Measurements from ENCODE around the gene DUOX1.

Gene DUOX1

GRCh38 chr15:45198337-45199135 lies 68.7 kb downstream of the DUOX1 start:
- WGBS, result under 1% methylated on average over 40 of the region's 42 CpGs

DNA sequence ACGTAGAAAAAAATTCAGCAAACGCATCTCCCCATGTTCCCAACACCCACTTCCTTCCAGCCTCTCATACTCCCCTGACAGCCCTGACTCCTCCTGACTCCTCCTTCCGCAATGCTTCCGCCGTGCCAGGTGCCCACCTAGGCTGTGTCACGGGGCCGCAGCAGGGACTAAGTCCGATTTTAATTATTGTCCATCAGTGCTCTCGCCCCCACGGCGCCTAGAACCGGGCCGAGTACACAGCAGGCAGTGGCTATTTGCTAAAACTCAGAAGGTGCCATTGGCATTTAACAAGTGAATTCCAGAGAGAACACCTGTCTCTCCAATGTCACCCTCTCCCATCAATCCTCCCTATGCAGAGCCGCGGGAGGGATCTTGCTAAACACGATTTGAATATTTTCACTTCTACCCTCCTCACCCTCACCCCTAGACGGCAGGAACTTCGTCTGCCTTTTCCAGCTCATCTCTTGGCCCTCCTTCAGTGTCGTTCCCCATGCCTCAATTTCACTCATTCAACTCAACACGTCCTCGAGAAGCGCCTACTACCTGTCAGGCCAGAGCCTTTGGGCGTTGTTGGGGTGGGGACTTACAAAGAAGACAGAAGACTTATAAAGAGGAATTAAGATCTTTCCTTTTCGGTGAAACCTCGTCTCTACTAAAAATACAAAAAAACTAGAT lies 69.5 kb downstream of the DUOX1 start:
- Histone ChIP-seq H3K14ac (ENCODE audit: low read length in 2 of 2) (no peak overlapping the region), H3K4me1 (ENCODE audit: control insufficient read depth, insufficient read depth, low read depth, low read length) (peaks cover 6% of the 10 kb centered on the region), H2AK5ac (ENCODE audit: low read length, severe bottlenecking) (no peak overlapping the region), H3K23ac (ENCODE audit: low read length in 2 of 2) (peak overlapping the region in 1 of 2 experiments; percentile 75), H2BK120ac (ENCODE audit: low read depth, low read length) (peak overlapping the region; percentile 13), H2BK15ac (ENCODE audit: low read depth, poor library complexity, severe bottlenecking) (no peak overlapping the region), H3K18ac (ENCODE audit: low read depth in 1 of 2, low read length in 2 of 2) (peak overlapping the region; percentile 70 to 73), H2AFZ (ENCODE audit: low read depth, low read length) (peak overlapping the region; percentile 87), H3K9ac (ENCODE audit: low read length) (peak overlapping the region; percentile 92), H3K36me3 (ENCODE audit: control insufficient read depth in 1 of 2, insufficient read depth in 2 of 2, low read depth in 1 of 2, low read length in 2 of 2) (no peaks in the 10 kb centered on the region), H3K27ac (ENCODE audit: low read length, poor library complexity, severe bottlenecking) (peak overlapping the region; percentile 55), H3K4me3 (ENCODE audit: insufficient read depth in 1 of 2, low read depth in 1 of 2, low read length in 2 of 2) (peak overlapping the region; percentile 70 to 92), H2BK12ac (ENCODE audit: low read length in 2 of 2) (no peak overlapping the region), H3K27me3 (ENCODE audit: control insufficient read depth in 1 of 2, insufficient read depth in 1 of 2, low read length in 2 of 2) (peaks cover 0 to 14% of the 10 kb centered on the region in 2 experiments), H3K4me2 (ENCODE audit: low read length, poor library complexity, severe bottlenecking) (peak overlapping the region; percentile 85), H2BK5ac (ENCODE audit: low read depth, low read length, poor library complexity, severe bottlenecking) (no peak overlapping the region), H4K91ac (ENCODE audit: low read length) (no peak overlapping the region), H3K79me1 (replicated peaks; ENCODE audit: low read length, poor library complexity, severe bottlenecking) (no peaks in the 10 kb centered on the region), H4K8ac (ENCODE audit: low read length) (peak overlapping the region; percentile 62), H3K4ac (ENCODE audit: low read depth in 1 of 2, low read length in 2 of 2) (peak overlapping the region in 1 of 2 experiments; percentile 9), H3K9me3 (ENCODE audit: control insufficient read depth, low read length) (no peaks in the 10 kb centered on the region)
- WGBS, result under 1% methylated on average over 21 of the region's 25 CpGs
- DNase-seq, result peak; percentile 55

More at GRCh38 chr15:45198337-45199135, 68.7 kb downstream of the DUOX1 start:
- no peak overlapping the region for H2AK5ac ChIP-seq (ENCODE audit: low read length, severe bottlenecking)
- H2BK12ac ChIP-seq (ENCODE audit: low read length in 2 of 2), result peak overlapping the region in 1 of 2 experiments; percentile 65
- DNase-seq, result peak; percentile 98
- peak overlapping the region; percentile 73 to 91 for H3K18ac ChIP-seq (ENCODE audit: low read depth in 1 of 2, low read length in 2 of 2)
- peak overlapping the region; percentile 57 for H4K91ac ChIP-seq (ENCODE audit: low read length)
- H3K4ac ChIP-seq (ENCODE audit: low read depth in 1 of 2, low read length in 2 of 2), result peak overlapping the region in 1 of 2 experiments; percentile 24
- H3K23ac ChIP-seq (ENCODE audit: low read length in 2 of 2), result no peak overlapping the region
- H2BK5ac ChIP-seq (ENCODE audit: low read depth, low read length, poor library complexity, severe bottlenecking), result no peak overlapping the region
- H4K8ac ChIP-seq (ENCODE audit: low read length), result peak overlapping the region; percentile 87
- H3K14ac ChIP-seq (ENCODE audit: low read length in 2 of 2), result peak overlapping the region in 1 of 2 experiments; percentile 73
- no peaks in the 10 kb centered on the region for H3K36me3 ChIP-seq (ENCODE audit: control insufficient read depth in 1 of 2, insufficient read depth in 2 of 2, low read depth in 1 of 2, low read length in 2 of 2)
- H2BK120ac ChIP-seq (ENCODE audit: low read depth, low read length), result peak overlapping the region; percentile 11
- H3K79me1 ChIP-seq (replicated peaks; ENCODE audit: low read length, poor library complexity, severe bottlenecking), result no peaks in the 10 kb centered on the region
- peak overlapping the region; percentile 87 for H2AFZ ChIP-seq (ENCODE audit: low read depth, low read length)
- H3K27me3 ChIP-seq (ENCODE audit: control insufficient read depth in 1 of 2, insufficient read depth in 1 of 2, low read length in 2 of 2), result peaks cover 0 to 9% of the 10 kb centered on the region in 2 experiments
- peak overlapping the region; percentile 85 for H3K4me2 ChIP-seq (ENCODE audit: low read length, poor library complexity, severe bottlenecking)
- peak overlapping the region; percentile 92 for H3K9ac ChIP-seq (ENCODE audit: low read length)
- peak overlapping the region; percentile 70 to 92 for H3K4me3 ChIP-seq (ENCODE audit: insufficient read depth in 1 of 2, low read depth in 1 of 2, low read length in 2 of 2)
- H2BK15ac ChIP-seq (ENCODE audit: low read depth, poor library complexity, severe bottlenecking), result peak overlapping the region; percentile 60
- no peaks in the 10 kb centered on the region for H3K9me3 ChIP-seq (ENCODE audit: control insufficient read depth, low read length)
- H3K27ac ChIP-seq (ENCODE audit: low read length, poor library complexity, severe bottlenecking), result peak overlapping the region; percentile 70
- peaks cover 6% of the 10 kb centered on the region for H3K4me1 ChIP-seq (ENCODE audit: control insufficient read depth, insufficient read depth, low read depth, low read length)

DNA sequence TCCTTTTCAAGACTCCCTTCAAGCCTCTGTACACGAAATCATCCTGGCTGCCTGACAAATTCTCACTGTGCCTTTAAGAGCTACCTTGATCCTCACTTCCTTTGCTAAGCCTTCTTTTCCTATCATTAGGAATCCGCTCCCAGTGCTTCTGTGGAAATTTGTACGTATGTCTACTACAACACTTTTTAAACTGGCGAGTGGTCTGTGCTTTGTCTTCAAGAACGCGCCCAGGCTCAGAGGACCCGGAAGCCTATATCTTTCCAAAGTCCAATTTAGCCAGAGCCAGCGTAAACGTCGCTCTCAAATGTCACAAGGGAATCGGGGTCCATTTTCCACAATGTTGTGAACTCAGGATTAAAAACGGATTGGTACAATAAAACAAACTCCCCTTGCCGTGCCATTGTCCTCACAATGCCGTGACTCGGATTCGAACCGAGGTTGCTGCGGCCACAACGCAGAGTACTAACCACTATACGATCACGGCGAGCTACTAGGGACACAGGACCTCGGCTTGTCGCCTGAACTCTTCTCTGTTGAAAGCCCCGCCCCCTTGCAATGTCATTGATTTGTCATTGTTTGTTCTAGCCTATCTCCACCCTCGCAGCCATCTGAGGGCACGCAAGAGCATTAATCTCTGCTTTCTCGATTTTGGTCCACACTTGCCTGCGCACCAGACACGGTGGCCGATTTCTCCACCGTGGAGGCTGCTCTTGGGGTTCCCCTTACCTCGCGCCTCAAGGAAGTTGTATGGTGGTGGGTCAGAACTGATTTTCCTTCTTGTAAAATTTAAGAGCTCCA lies 70.4 kb downstream of the DUOX1 start:
- peak overlapping the region in 1 of 2 experiments; percentile 6 for H3K14ac ChIP-seq (ENCODE audit: low read length in 2 of 2)
- DNase-seq, result peak; percentile 99
- peak overlapping the region in 1 of 2 experiments; percentile 75 for H3K18ac ChIP-seq (ENCODE audit: low read depth in 1 of 2, low read length in 2 of 2)
- H2AFZ ChIP-seq (ENCODE audit: low read depth, low read length), result peak overlapping the region; percentile 87
- H4K8ac ChIP-seq (ENCODE audit: low read length), result peak overlapping the region; percentile 85
- no peak overlapping the region for H3K23ac ChIP-seq (ENCODE audit: low read length in 2 of 2)
- peak overlapping the region; percentile 19 to 36 for H3K4ac ChIP-seq (ENCODE audit: low read depth in 1 of 2, low read length in 2 of 2)
- H4K91ac ChIP-seq (ENCODE audit: low read length), result peak overlapping the region; percentile 74
- WGBS, result under 1% methylated on average over 34 of the region's 34 CpGs
- H2BK5ac ChIP-seq (ENCODE audit: low read depth, low read length, poor library complexity, severe bottlenecking), result no peak overlapping the region
- H3K27ac ChIP-seq (ENCODE audit: low read length, poor library complexity, severe bottlenecking), result peak overlapping the region; percentile 81
- H2BK12ac ChIP-seq (ENCODE audit: low read length in 2 of 2), result peak overlapping the region in 1 of 2 experiments; percentile 1
- peaks cover 0 to 14% of the 10 kb centered on the region in 2 experiments for H3K27me3 ChIP-seq (ENCODE audit: control insufficient read depth in 1 of 2, insufficient read depth in 1 of 2, low read length in 2 of 2)
- H3K4me3 ChIP-seq (ENCODE audit: insufficient read depth in 1 of 2, low read depth in 1 of 2, low read length in 2 of 2), result peak overlapping the region; percentile 64 to 92
- H3K79me1 ChIP-seq (replicated peaks; ENCODE audit: low read length, poor library complexity, severe bottlenecking), result no peaks in the 10 kb centered on the region
- H3K9ac ChIP-seq (ENCODE audit: low read length), result peak overlapping the region; percentile 92
- peak overlapping the region; percentile 82 for H3K4me2 ChIP-seq (ENCODE audit: low read length, poor library complexity, severe bottlenecking)
- peaks cover 6% of the 10 kb centered on the region for H3K4me1 ChIP-seq (ENCODE audit: control insufficient read depth, insufficient read depth, low read depth, low read length)
- no peak overlapping the region for H2BK120ac ChIP-seq (ENCODE audit: low read depth, low read length)
- H2BK15ac ChIP-seq (ENCODE audit: low read depth, poor library complexity, severe bottlenecking), result peak overlapping the region; percentile 9
- H2AK5ac ChIP-seq (ENCODE audit: low read length, severe bottlenecking), result no peak overlapping the region
- no peaks in the 10 kb centered on the region for H3K36me3 ChIP-seq (ENCODE audit: control insufficient read depth in 1 of 2, insufficient read depth in 2 of 2, low read depth in 1 of 2, low read length in 2 of 2)
- no peaks in the 10 kb centered on the region for H3K9me3 ChIP-seq (ENCODE audit: control insufficient read depth, low read length)

Measured in mesenchymal stem cell (in vitro differentiated cells and primary cell).